T1000 (cell line): ENCODE data around the gene SP140L.
"Not testable (repeated sequence)": the region's sequence is repeated elsewhere in the genome, so short reads cannot be mapped to it uniquely, and the experiment has no call there.

Experiments used
- DNase-seq: peaks from one replicate; lab custom pipeline; 2025; ENCODE audit warnings: mixed read lengths; lab: John Stamatoyannopoulos, UW

SP140L gene

GRCh38 chr2:230418341-230419016, 91.5 kb downstream of the SP140L start:
- DNase-seq = no peak

GRCh38 chr2:230419181-230419580, 92.2 kb downstream of the SP140L start:
- DNase-seq = no peak

- DNase-seq = no peak
These were observed 95.2 kb downstream of the SP140L start for GRCh38 chr2:230422149-230422548.

- no peak for DNase-seq
These were observed 97.0 kb downstream of the SP140L start for GRCh38 chr2:230423851-230424458.

- DNase-seq = no peak
These were observed 98.4 kb downstream of the SP140L start for GRCh38 chr2:230425377-230425776.

GRCh38 chr2:230429513-230429912, 102.5 kb downstream of the SP140L start:
- no peak for DNase-seq

GRCh38 chr2:230430957-230431910, 104.2 kb downstream of the SP140L start:
- no peak for DNase-seq

GRCh38 chr2:230434677-230435324, 107.8 kb downstream of the SP140L start:
- DNase-seq = no peak

- no peak for DNase-seq
These were observed 108.4 kb downstream of the SP140L start for GRCh38 chr2:230435431-230435830.

- DNase-seq = not testable (repeated sequence)
These were observed 112.1 kb downstream of the SP140L start for GRCh38 chr2:230439121-230439520.

GRCh38 chr2:230439590-230439989, 112.6 kb downstream of the SP140L start:
- DNase-seq = no peak

GRCh38 chr2:230441227-230441897, 114.4 kb downstream of the SP140L start:
- DNase-seq = no peak

- DNase-seq = peak; percentile 5
These were observed 116.5 kb downstream of the SP140L start for GRCh38 chr2:230443541-230443940.

- DNase-seq = no peak
These were observed 117.8 kb downstream of the SP140L start for GRCh38 chr2:230444832-230445231.

GRCh38 chr2:230447036-230447435, 120.0 kb downstream of the SP140L start:
- DNase-seq = no peak

GRCh38 chr2:230447455-230448451, 120.8 kb downstream of the SP140L start:
- no peak for DNase-seq

- no peak for DNase-seq
These were observed 123.0 kb downstream of the SP140L start for GRCh38 chr2:230449901-230450467.

- DNase-seq = no peak
These were observed 126.0 kb downstream of the SP140L start for GRCh38 chr2:230453006-230453405.
